ENCODE measurements around the gene DUSP15. TPM values are rescaled to one million over a fixed set of nuclear protein-coding genes. Genes with fewer than 3 reads are reported as not detected.

The DUSP15 gene
- polyA plus RNA-seq, 1 donor from 2014 or later: 62.7 TPM

DNA sequence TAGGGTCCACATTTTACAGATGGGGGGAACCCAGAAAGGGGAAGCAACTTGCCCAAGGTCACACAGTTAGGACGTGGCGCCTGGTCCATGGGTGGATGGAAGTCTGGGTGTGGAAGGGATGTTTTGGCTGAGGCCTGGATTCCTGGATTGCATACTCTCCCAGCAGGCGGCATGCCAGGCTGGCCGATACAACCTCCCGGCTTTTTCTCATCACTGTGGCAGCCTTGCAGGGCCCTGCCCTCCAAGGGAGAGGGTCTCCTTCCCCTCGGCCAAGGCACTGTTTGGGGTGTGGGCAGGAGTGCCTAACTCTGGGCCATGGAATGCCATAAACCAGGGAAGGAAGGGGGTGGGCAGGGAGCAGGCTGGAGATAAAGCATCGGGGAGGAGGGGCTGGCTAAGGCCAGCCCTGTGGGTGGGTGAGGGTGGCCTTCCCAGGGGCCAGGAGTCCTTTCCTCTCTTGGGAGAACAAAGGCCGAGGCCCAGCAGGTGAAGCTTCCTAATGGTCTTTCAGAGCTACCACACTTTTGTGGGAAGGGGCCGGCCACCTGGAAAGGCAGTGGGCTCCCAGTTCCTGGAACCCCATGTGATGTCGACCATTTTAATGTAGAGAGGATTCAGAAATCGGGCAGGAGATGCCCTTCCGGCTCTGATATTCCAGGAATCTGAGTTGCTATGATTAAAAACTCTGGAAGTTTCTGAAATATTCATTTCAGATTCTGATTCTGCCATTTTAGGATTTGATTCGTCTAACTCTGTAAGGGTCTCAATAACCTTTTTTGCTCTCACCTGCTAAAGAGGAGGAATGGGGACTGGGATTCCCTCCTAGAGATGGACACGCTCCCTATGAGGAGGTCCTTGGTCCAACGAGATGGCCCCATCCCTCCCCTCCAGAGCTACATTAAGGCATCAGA lies 29.2 kb downstream of the DUSP15 start:
- TF ChIP-seq, protein P1, sequence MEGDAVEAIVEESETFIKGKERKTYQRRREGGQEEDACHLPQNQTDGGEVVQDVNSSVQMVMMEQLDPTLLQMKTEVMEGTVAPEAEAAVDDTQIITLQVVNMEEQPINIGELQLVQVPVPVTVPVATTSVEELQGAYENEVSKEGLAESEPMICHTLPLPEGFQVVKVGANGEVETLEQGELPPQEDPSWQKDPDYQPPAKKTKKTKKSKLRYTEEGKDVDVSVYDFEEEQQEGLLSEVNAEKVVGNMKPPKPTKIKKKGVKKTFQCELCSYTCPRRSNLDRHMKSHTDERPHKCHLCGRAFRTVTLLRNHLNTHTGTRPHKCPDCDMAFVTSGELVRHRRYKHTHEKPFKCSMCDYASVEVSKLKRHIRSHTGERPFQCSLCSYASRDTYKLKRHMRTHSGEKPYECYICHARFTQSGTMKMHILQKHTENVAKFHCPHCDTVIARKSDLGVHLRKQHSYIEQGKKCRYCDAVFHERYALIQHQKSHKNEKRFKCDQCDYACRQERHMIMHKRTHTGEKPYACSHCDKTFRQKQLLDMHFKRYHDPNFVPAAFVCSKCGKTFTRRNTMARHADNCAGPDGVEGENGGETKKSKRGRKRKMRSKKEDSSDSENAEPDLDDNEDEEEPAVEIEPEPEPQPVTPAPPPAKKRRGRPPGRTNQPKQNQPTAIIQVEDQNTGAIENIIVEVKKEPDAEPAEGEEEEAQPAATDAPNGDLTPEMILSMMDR (IDR thresholded peaks at IDR 0.05; ENCODE audit: poor library complexity, severe bottlenecking): no peak
- TF ChIP-seq SMC3 (conservative IDR thresholded peaks at IDR 0.05; ENCODE audit: poor library complexity) (no peak), EZH2 (IDR thresholded peaks at IDR 0.05; ENCODE audit: borderline replicate concordance, insufficient read depth, low read length, poor library complexity, severe bottlenecking) (no peak), MXI1 (conservative IDR thresholded peaks at IDR 0.05; ENCODE audit: poor library complexity, severe bottlenecking) (no peak), RAD21 (conservative IDR thresholded peaks at IDR 0.05) (no peak), TAF1 (IDR thresholded peaks at IDR 0.05; ENCODE audit: low read depth) (no peak), EP300 (conservative IDR thresholded peaks at IDR 0.05; ENCODE audit: poor library complexity, severe bottlenecking) (no peak), POLR2AphosphoS5 (IDR thresholded peaks at IDR 0.05) (no peak)
- TF ChIP-seq, protein P2, sequence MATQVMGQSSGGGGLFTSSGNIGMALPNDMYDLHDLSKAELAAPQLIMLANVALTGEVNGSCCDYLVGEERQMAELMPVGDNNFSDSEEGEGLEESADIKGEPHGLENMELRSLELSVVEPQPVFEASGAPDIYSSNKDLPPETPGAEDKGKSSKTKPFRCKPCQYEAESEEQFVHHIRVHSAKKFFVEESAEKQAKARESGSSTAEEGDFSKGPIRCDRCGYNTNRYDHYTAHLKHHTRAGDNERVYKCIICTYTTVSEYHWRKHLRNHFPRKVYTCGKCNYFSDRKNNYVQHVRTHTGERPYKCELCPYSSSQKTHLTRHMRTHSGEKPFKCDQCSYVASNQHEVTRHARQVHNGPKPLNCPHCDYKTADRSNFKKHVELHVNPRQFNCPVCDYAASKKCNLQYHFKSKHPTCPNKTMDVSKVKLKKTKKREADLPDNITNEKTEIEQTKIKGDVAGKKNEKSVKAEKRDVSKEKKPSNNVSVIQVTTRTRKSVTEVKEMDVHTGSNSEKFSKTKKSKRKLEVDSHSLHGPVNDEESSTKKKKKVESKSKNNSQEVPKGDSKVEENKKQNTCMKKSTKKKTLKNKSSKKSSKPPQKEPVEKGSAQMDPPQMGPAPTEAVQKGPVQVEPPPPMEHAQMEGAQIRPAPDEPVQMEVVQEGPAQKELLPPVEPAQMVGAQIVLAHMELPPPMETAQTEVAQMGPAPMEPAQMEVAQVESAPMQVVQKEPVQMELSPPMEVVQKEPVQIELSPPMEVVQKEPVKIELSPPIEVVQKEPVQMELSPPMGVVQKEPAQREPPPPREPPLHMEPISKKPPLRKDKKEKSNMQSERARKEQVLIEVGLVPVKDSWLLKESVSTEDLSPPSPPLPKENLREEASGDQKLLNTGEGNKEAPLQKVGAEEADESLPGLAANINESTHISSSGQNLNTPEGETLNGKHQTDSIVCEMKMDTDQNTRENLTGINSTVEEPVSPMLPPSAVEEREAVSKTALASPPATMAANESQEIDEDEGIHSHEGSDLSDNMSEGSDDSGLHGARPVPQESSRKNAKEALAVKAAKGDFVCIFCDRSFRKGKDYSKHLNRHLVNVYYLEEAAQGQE (IDR thresholded peaks at IDR 0.05; ENCODE audit: borderline replicate concordance): no peak
- Histone ChIP-seq H3K27me3 (ENCODE audit: insufficient read depth, low read depth, low read length) (no peaks in the 10 kb centered on the region), H3K4me2 (ENCODE audit: low read length) (no peak overlapping the region), H3K79me2 (replicated peaks; ENCODE audit: insufficient read depth, low read length) (no peaks in the 10 kb centered on the region), H4K20me1 (ENCODE audit: insufficient read depth) (no peaks in the 10 kb centered on the region), H3K27ac (ENCODE audit: low read length) (no peak overlapping the region), H3F3A (ENCODE audit: insufficient read depth, low read length, poor library complexity, severe bottlenecking) (no peaks in the 10 kb centered on the region), H3K9ac (ENCODE audit: low read length) (no peak overlapping the region), H3K9me3 (ENCODE audit: low read length) (no peaks in the 10 kb centered on the region), H2AFZ (ENCODE audit: low read depth, low read length) (no peak overlapping the region), H3K4me3 (ENCODE audit: low read length) (no peak overlapping the region), H3K36me3 (ENCODE audit: insufficient read depth, low read length) (no peaks in the 10 kb centered on the region), H3K9me2 (ENCODE audit: insufficient read depth, low read length) (no peaks in the 10 kb centered on the region)

GRCh38 chr20:31839782-31840487 lies 30.4 kb downstream of the DUSP15 start:
- no peaks in the 10 kb centered on the region for H3K27me3 ChIP-seq (ENCODE audit: insufficient read depth, low read depth, low read length)
- no peak overlapping the region for H3K9ac ChIP-seq (ENCODE audit: low read length)
- no peaks in the 10 kb centered on the region for H3K9me3 ChIP-seq (ENCODE audit: low read length)
- no peak overlapping the region for H3K4me3 ChIP-seq (ENCODE audit: low read length)
- H2AFZ ChIP-seq (ENCODE audit: low read depth, low read length): no peak overlapping the region
- H4K20me1 ChIP-seq (ENCODE audit: insufficient read depth): no peaks in the 10 kb centered on the region
- no peak for TF ChIP-seq EP300 (conservative IDR thresholded peaks at IDR 0.05; ENCODE audit: poor library complexity, severe bottlenecking)
- H3K27ac ChIP-seq (ENCODE audit: low read length): no peak overlapping the region
- no peaks in the 10 kb centered on the region for H3K9me2 ChIP-seq (ENCODE audit: insufficient read depth, low read length)
- no peaks in the 10 kb centered on the region for H3K79me2 ChIP-seq (replicated peaks; ENCODE audit: insufficient read depth, low read length)
- no peaks in the 10 kb centered on the region for H3K36me3 ChIP-seq (ENCODE audit: insufficient read depth, low read length)
- no peak overlapping the region for H3K4me2 ChIP-seq (ENCODE audit: low read length)
- H3F3A ChIP-seq (ENCODE audit: insufficient read depth, low read length, poor library complexity, severe bottlenecking): no peaks in the 10 kb centered on the region
